ENCODE data around the gene CHTF18. TPM values are rescaled to one million over a fixed set of nuclear protein-coding genes. Genes with fewer than 3 reads are reported as not detected.

Gene CHTF18
- total RNA-seq, 2 experiments from 2014 or later: 126 to 127 TPM

DNA sequence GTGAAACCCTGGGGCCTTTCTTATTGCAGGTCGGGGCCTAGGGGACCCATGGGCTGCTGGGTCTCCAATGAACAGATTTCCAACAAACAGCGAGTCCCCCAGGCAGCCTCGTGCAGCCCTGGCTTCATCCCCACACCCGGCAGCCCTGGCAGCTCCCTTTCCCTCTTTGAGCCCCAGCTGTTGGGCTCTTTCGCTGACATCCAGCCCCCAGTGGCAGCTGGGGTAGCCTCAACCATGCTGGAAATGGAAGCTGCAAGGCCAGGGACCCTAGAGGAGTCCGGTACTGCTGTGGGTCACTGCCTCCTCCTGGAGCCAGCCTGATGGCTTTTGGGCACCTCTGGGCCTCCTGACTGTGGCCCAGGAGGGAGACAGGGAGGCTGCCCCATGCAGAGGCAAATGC is 6.2 kb upstream of the CHTF18 start:
- H3K27me3 Mint-ChIP-seq (ENCODE audit: low read depth): peaks cover 4% of the 10 kb centered on the region

GRCh38 chr16:782766-783403 is 5.5 kb upstream of the CHTF18 start:
- no peak overlapping the region for H3K4me3 Mint-ChIP-seq
- H3K4me1 Mint-ChIP-seq (ENCODE audit: low read depth): peaks cover 7% of the 10 kb centered on the region
- no peaks in the 10 kb centered on the region for H3K27me3 Mint-ChIP-seq (ENCODE audit: low read depth)
- intact Hi-C loops (cut with micrococcal nuclease): no loop called here
- H3K9me3 Mint-ChIP-seq: no peaks in the 10 kb centered on the region
- DNase-seq: no peak
- H3K36me3 Mint-ChIP-seq (ENCODE audit: low read depth): peaks cover 5% of the 10 kb centered on the region
- H3K27ac Mint-ChIP-seq: no peak overlapping the region
- CTCF ChIA-PET: interaction anchor here (0.7 to 6.1 kb wide), 2 partner anchors 70 to 72 kb away, joined by 3 to 55 read pairs; no protein-coding TSS in a partner anchor

More for the DNA sequence above, 6.2 kb upstream of the CHTF18 start:
- Mint-ChIP-seq H3K4me1 (ENCODE audit: low read depth) (peaks cover 7% of the 10 kb centered on the region), H3K9me3 (no peaks in the 10 kb centered on the region), H3K27ac (no peak overlapping the region), H3K4me3 (no peak overlapping the region), H3K36me3 (ENCODE audit: low read depth) (peaks cover 5% of the 10 kb centered on the region)
- intact Hi-C loops (cut with micrococcal nuclease): no loop called here
- CTCF ChIA-PET: no interaction called here
- no peak for DNase-seq

DNA sequence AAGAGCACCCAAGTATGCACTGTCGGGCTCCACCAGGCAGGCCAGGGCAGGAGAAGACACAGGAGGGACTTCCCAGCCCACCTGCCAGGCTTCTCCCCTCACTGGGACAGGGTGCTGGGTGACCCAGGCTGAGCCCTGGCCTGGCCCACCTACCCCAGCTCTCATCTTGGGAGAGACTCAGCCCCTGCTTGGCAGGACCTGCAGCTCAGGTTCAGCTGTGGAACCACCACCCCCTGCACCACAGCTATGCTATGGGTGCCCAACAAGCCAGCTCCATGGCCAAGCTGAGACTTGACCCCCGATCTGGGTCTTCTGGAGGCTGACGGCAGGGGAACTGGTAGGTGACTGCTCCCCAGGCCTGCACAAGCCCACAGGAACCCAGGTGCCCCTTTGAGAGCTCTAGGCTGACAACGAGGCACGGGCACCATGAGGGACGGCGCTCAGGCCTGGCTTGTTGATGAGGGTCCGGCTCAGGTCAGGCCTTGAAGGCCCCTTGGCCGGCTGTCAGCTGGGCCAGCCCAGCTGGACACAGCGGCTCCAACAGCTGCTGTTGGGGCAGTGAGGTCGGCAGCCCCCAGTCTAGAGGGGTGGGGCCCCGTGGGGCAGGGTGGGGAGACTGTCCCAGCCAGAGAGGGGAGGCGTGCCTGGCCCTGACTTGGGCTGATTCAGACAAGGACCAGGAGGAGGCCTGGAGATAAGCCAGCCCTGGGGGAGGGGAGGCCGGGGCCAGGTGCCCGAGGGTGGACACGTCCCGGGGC is 4.8 kb upstream of the CHTF18 start:
- CTCF ChIA-PET: interaction anchor here (0.7 to 6.1 kb wide), 3 partner anchors 67 to 73 kb away, joined by 3 to 55 read pairs (median 7); no protein-coding TSS in a partner anchor
- H3K4me1 Mint-ChIP-seq (ENCODE audit: low read depth): peaks cover 7% of the 10 kb centered on the region

DNA sequence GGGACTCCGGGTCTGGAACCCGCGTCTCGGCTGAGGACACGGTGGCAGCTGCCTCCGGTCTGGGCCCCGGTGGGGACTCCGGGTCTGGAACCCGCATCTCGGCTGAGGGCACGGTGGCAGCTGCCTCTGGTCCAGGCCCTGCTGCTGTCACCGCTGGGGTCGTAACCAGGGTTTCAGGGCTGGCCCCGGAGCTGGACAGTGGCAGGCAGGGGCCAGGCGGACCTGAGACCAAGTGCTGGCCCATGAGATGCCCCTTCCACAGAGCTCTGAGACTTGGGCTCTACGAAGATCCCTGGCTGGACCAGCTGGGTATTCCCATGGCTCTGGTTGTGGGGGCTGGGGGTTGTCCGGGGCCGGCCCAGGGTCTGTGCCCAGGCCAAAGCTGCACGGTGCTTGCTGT is 4.0 kb upstream of the CHTF18 start:
- Mint-ChIP-seq H3K4me1 (ENCODE audit: low read depth) (peaks cover 7% of the 10 kb centered on the region), H3K36me3 (ENCODE audit: low read depth) (peaks cover 5% of the 10 kb centered on the region)
- DNase-seq: no peak

More for the DNA sequence above, 4.8 kb upstream of the CHTF18 start:
- no peak overlapping the region for H3K27ac Mint-ChIP-seq
- no peak overlapping the region for H3K4me3 Mint-ChIP-seq
- intact Hi-C loops (cut with micrococcal nuclease): no loop called here
- H3K27me3 Mint-ChIP-seq (ENCODE audit: low read depth): no peaks in the 10 kb centered on the region
- peaks cover 5% of the 10 kb centered on the region for H3K36me3 Mint-ChIP-seq (ENCODE audit: low read depth)
- H3K9me3 Mint-ChIP-seq: no peaks in the 10 kb centered on the region
- no peak for DNase-seq

GRCh38 chr16:785563-786535 is 2.6 kb upstream of the CHTF18 start:
- peaks cover 10% of the 10 kb centered on the region for H3K4me1 Mint-ChIP-seq (ENCODE audit: low read depth)
- H3K36me3 Mint-ChIP-seq (ENCODE audit: low read depth): peaks cover 5% of the 10 kb centered on the region
- no peaks in the 10 kb centered on the region for H3K9me3 Mint-ChIP-seq
- H3K27me3 Mint-ChIP-seq (ENCODE audit: low read depth): no peaks in the 10 kb centered on the region
- no peak overlapping the region for H3K27ac Mint-ChIP-seq
- CTCF ChIA-PET: interaction anchor here (1.0 to 6.1 kb wide), 11 partner anchors 9 to 552 kb away, joined by 3 to 55 read pairs (median 6); partner anchors contain the start of gene CIAO3
- DNase-seq: peak; percentile 79
- H3K4me3 Mint-ChIP-seq: peak overlapping the region; percentile 83
- intact Hi-C loops (cut with micrococcal nuclease): loop anchor here (1.0 kb wide), 1 partner anchor 75 kb away; no protein-coding TSS in a partner anchor

More for the DNA sequence above, 4.0 kb upstream of the CHTF18 start:
- CTCF ChIA-PET: interaction anchor here (0.6 to 6.1 kb wide), 11 partner anchors 8 to 551 kb away, joined by 3 to 55 read pairs (median 6); partner anchors contain the start of gene CIAO3
- intact Hi-C loops (cut with micrococcal nuclease): no loop called here
- Mint-ChIP-seq H3K9me3 (no peaks in the 10 kb centered on the region), H3K4me3 (no peak overlapping the region), H3K27ac (no peak overlapping the region), H3K27me3 (ENCODE audit: low read depth) (no peaks in the 10 kb centered on the region)

DNA sequence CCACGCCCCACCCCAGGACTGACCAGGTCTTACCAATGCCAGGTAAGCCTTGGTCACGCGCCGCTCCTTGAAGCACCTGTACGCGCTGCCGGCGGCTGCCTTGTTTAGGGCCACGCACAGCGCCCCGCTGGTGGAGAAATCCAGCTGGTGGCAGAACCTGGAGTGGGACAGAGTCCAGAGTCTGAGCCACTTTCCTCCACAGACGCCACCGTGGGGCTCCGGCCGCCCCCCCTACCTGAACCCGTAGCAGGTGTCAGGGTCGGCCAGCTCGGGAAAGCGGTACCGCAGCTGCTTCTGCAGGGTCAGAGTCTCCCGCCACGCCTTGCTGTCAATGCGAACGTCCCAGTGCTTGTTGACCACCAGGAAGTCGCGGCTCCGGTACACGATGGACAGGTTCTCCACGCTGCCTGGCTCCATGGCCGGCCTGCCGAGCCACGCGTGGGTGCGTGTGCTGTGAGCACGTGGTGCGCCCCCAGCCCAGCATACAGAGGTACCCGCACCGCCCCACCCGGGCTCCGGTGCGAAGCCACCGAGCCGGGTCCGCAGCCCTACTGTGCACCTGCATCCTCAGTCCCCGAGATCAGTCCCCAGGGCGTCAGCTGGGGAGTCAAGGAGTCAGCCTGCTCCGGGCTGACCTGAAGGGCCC is 976 bp upstream of the CHTF18 start:
- CTCF ChIA-PET: interaction anchor here (6.1 kb wide), 1 partner anchor 75 kb away, joined by 55 read pairs; no protein-coding TSS in a partner anchor
- Mint-ChIP-seq H3K4me3 (peak overlapping the region; percentile 83), H3K36me3 (ENCODE audit: low read depth) (peaks cover 17% of the 10 kb centered on the region), H3K9me3 (no peaks in the 10 kb centered on the region), H3K27ac (no peak overlapping the region), H3K4me1 (ENCODE audit: low read depth) (peaks cover 13% of the 10 kb centered on the region), H3K27me3 (ENCODE audit: low read depth) (no peaks in the 10 kb centered on the region)
- no peak for DNase-seq
- intact Hi-C loops (cut with micrococcal nuclease): no loop called here

- H3K27me3 Mint-ChIP-seq (ENCODE audit: low read depth): no peaks in the 10 kb centered on the region
- H3K9me3 Mint-ChIP-seq: no peaks in the 10 kb centered on the region
- H3K4me3 Mint-ChIP-seq: peak within 1 kb of the TSS; percentile 83
- H3K36me3 Mint-ChIP-seq (ENCODE audit: low read depth): peaks cover 17% of the 10 kb centered on the region
- H3K27ac Mint-ChIP-seq: no peak within 1 kb of the TSS
- DNase-seq: no peak
- CTCF ChIA-PET: interaction anchor here (0.8 to 6.1 kb wide), 2 partner anchors 75 to 115 kb away, joined by 3 to 55 read pairs; no protein-coding TSS in a partner anchor
- peaks cover 13% of the 10 kb centered on the region for H3K4me1 Mint-ChIP-seq (ENCODE audit: low read depth)
- intact Hi-C loops (cut with micrococcal nuclease): loop anchor here (1.0 kb wide), 2 partner anchors 19 to 48 kb away; partner anchors contain the start of gene CIAO3
These were observed 432 bp upstream of the CHTF18 start, which contains the start of gene RPUSD1 for GRCh38 chr16:787978-788398. Gene RPUSD1 (minus strand): TSS chr16:788381. CDS start chr16:787737, 644 bp downstream.

DNA sequence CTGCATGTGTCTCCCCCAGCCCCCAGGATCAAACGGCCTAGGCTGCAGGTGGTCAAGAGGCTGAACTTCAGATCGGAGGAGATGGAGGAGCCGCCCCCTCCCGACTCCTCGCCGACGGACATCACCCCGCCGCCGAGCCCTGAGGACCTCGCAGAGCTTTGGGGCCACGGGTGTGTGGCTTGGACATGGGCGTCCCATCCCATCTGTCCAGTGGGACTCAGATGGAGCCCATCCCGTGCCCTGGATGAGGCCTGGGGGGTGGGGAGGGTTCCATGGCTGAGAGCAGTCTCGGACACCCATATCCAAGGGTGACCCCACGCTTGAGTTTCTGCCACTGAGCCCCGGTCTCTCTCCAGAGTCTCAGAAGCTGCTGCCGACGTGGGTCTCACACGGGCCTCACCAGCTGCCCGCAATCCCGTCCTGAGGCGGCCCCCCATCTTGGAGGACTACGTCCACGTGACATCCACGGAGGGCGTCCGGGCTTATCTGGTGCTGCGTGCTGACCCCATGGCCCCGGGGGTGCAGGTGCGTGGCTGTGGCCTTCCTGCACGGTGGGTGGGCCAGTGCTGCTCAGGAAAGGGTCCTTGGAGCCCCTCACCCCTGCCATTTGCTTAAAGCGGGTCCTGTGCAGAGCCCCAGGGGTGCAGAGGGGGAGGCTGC is 901 bp downstream of the CHTF18 start:
- Mint-ChIP-seq H3K36me3 (ENCODE audit: low read depth) (peaks cover 17% of the 10 kb centered on the region), H3K27me3 (ENCODE audit: low read depth) (no peaks in the 10 kb centered on the region), H3K9me3 (no peaks in the 10 kb centered on the region), H3K4me3 (peak overlapping the region; percentile 66), H3K4me1 (ENCODE audit: low read depth) (peaks cover 13% of the 10 kb centered on the region), H3K27ac (no peak overlapping the region)
- intact Hi-C loops (cut with micrococcal nuclease): no loop called here
- DNase-seq: no peak
- CTCF ChIA-PET: interaction anchor here (0.9 to 1.0 kb wide), 2 partner anchors 48 to 76 kb away, joined by 3 to 4 read pairs; no protein-coding TSS in a partner anchor

DNA sequence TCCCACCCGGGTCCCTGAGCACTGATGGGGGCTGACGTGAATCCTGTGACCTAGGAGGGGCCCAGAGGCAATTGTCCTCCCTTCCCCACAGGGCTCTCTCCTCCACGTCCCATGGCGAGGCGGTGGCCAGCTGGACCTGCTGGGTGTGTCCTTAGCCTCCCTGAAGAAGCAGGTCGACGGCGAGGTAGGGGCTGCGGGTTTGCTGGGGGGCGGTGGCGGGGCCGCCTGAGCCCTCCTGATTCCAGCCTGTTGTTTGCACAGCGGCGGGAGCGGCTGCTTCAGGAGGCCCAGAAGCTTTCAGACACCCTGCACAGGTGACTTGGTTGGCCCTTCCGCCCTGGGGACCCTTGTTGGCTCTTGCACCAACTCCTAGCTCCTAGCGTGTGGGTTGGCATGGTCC is 1.7 kb downstream of the CHTF18 start:
- no peak overlapping the region for H3K27ac Mint-ChIP-seq
- DNase-seq: no peak
- H3K36me3 Mint-ChIP-seq (ENCODE audit: low read depth): peaks cover 14% of the 10 kb centered on the region
- peaks cover 13% of the 10 kb centered on the region for H3K4me1 Mint-ChIP-seq (ENCODE audit: low read depth)
- intact Hi-C loops (cut with micrococcal nuclease): no loop called here
- no peaks in the 10 kb centered on the region for H3K27me3 Mint-ChIP-seq (ENCODE audit: low read depth)
- peak overlapping the region; percentile 66 for H3K4me3 Mint-ChIP-seq
- H3K9me3 Mint-ChIP-seq: no peaks in the 10 kb centered on the region
- CTCF ChIA-PET: interaction anchor here (1.0 kb wide), 1 partner anchor 77 kb away, joined by 4 read pairs; no protein-coding TSS in a partner anchor

- DNase-seq: no peak
- peaks cover 13% of the 10 kb centered on the region for H3K4me1 Mint-ChIP-seq (ENCODE audit: low read depth)
- H3K36me3 Mint-ChIP-seq (ENCODE audit: low read depth): peaks cover 17% of the 10 kb centered on the region
- intact Hi-C loops (cut with micrococcal nuclease): no loop called here
- H3K27me3 Mint-ChIP-seq (ENCODE audit: low read depth): no peaks in the 10 kb centered on the region
- H3K27ac Mint-ChIP-seq: no peak overlapping the region
- CTCF ChIA-PET: no interaction called here
- no peaks in the 10 kb centered on the region for H3K9me3 Mint-ChIP-seq
- no peak overlapping the region for H3K4me3 Mint-ChIP-seq
These were observed 2.7 kb downstream of the CHTF18 start for GRCh38 chr16:791131-791530.

All from activated naive CD4-positive, alpha-beta T cell treated with anti-CD3 and anti-CD28 coated beads for 36 hours (primary cell).